ENCODE measurements around the gene CENPS. TPM values are rescaled to one million over a fixed set of nuclear protein-coding genes. Genes with fewer than 3 reads are reported as not detected.

CENPS gene
- total and polyA plus RNA-seq, 2 of the 8 experiments (the other 6 are each of a cell fraction or from before 2014, with no cell fraction given), result 7.8 to 20.3 TPM

DNA sequence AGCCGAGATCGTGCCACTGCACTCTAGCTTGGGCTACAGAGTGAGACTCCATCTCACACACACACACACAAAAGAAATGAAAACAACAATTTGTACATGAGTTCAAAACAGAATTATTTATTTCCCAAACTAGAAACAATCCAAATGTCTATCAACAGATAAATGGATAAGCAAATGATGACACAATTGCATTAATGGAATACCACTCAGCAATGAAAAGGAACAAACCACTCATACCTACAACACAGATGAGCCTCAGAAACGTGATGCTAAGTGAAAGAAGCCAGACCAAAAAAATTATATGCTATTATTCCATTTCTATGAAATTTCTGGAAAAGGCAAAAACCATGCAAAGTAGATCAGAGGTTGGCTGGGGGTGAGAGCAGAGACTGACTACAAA is 33.4 kb upstream of the CENPS start (continued):
- TF ChIP-seq EZH2 (IDR thresholded peaks at IDR 0.05; ENCODE audit: low read depth, low read length, severe bottlenecking) (no peak), CHD1 (IDR thresholded peaks at IDR 0.05; ENCODE audit: low read depth, low read length) (no peak), BCL11A (IDR thresholded peaks at IDR 0.05; ENCODE audit: low read depth in 2 of 2, low read length in 2 of 2) (no peak), EP300 (IDR thresholded peaks at IDR 0.05; ENCODE audit: borderline replicate concordance in 1 of 2, low read depth in 2 of 2, low read length in 2 of 2) (no peak), ASH2L (IDR thresholded peaks at IDR 0.05; ENCODE audit: low read length) (no peak), POLR2AphosphoS5 (IDR thresholded peaks at IDR 0.05; ENCODE audit: low read depth, low read length) (no peak)
- TF ChIP-seq, protein P1, sequence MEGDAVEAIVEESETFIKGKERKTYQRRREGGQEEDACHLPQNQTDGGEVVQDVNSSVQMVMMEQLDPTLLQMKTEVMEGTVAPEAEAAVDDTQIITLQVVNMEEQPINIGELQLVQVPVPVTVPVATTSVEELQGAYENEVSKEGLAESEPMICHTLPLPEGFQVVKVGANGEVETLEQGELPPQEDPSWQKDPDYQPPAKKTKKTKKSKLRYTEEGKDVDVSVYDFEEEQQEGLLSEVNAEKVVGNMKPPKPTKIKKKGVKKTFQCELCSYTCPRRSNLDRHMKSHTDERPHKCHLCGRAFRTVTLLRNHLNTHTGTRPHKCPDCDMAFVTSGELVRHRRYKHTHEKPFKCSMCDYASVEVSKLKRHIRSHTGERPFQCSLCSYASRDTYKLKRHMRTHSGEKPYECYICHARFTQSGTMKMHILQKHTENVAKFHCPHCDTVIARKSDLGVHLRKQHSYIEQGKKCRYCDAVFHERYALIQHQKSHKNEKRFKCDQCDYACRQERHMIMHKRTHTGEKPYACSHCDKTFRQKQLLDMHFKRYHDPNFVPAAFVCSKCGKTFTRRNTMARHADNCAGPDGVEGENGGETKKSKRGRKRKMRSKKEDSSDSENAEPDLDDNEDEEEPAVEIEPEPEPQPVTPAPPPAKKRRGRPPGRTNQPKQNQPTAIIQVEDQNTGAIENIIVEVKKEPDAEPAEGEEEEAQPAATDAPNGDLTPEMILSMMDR (IDR thresholded peaks at IDR 0.05; ENCODE audit: control extremely low read depth in 1 of 3, insufficient read depth in 1 of 3, low read depth in 1 of 3, low read length in 3 of 3), result no peak

All from H1 (cell line).